ENCODE measurements around the gene LAMB4. TPM values are rescaled to one million over a fixed set of nuclear protein-coding genes. Genes with fewer than 3 reads are reported as not detected.

Gene LAMB4
- total and polyA plus RNA-seq, 2 donors: 0.42 to 0.52 TPM

DNA sequence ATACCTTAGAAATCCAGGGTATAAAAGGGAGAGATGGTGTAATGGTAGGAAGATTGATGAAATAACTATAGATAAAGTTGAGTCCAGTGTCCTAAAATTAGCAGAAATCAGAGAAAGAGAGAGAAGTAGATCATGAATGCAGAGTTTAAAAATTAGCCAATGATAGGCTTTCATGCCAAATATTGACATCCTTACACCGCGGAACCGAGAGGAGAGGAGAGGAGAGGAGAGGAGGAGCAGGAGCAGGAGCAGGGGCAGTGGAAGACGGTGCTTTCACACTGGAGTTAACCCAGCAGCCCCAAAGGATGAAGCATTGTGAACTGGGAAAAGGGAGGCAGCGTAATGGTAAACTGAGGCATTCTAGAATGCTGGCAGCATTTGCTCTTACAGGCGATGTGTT lies 34.2 kb upstream of the LAMB4 start:
- DNase-seq (ENCODE audit: low read depth in 6 of 9, low spot score in 9 of 9): no peak
- Histone ChIP-seq H3K27me3 (ENCODE audit: control insufficient read depth in 2 of 2, insufficient read depth in 1 of 2, low read length in 1 of 2) (no peaks in the 10 kb centered on the region), H3K9me3 (ENCODE audit: control insufficient read depth in 2 of 2, insufficient read depth in 1 of 2, low read length in 1 of 2) (no peaks in the 10 kb centered on the region), H3K4me1 (ENCODE audit: control insufficient read depth in 2 of 2, insufficient read depth in 2 of 2, low read length in 2 of 2) (no peaks in the 10 kb centered on the region), H3K27ac (ENCODE audit: low read depth in 1 of 2, low read length in 1 of 2) (no peak overlapping the region), H3K36me3 (ENCODE audit: control insufficient read depth in 2 of 2, insufficient read depth in 2 of 2, low read length in 1 of 2) (no peaks in the 10 kb centered on the region), H3K4me3 (ENCODE audit: low read length in 2 of 2) (no peak overlapping the region)
- 81% methylated on average over 6 of the region's 6 CpGs for WGBS

DNA sequence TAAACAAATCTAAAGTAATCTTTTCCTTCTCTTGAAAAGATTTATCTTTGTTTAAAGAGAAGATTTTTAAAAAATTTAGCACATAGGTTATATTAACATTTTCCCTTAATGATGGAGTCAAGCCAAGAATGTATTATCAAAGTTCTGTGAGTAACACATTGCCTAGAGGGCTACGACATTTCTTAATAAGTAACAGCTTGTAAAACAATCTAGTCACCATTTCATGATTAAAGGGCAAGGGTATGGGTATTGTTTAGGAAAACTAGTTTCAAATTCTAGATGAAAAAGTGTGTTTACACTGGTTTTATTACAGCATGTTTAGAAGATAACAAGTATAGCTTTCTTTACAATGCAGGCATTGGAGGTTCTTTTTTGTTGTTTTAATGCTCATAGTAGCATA lies 28.6 kb upstream of the LAMB4 start:
- DNase-seq (ENCODE audit: low read depth in 6 of 9, low spot score in 9 of 9): no peak
- 97% methylated on average over 1 of the region's 1 CpG for WGBS
- Histone ChIP-seq H3K4me1 (ENCODE audit: control insufficient read depth in 2 of 2, insufficient read depth in 2 of 2, low read length in 2 of 2) (no peaks in the 10 kb centered on the region), H3K4me3 (ENCODE audit: low read length in 2 of 2) (no peak overlapping the region), H3K9me3 (ENCODE audit: control insufficient read depth in 2 of 2, insufficient read depth in 1 of 2, low read length in 1 of 2) (no peaks in the 10 kb centered on the region), H3K36me3 (ENCODE audit: control insufficient read depth in 2 of 2, insufficient read depth in 2 of 2, low read length in 1 of 2) (no peaks in the 10 kb centered on the region), H3K27ac (ENCODE audit: low read depth in 1 of 2, low read length in 1 of 2) (no peak overlapping the region), H3K27me3 (ENCODE audit: control insufficient read depth in 2 of 2, insufficient read depth in 1 of 2, low read length in 1 of 2) (no peaks in the 10 kb centered on the region)

DNA sequence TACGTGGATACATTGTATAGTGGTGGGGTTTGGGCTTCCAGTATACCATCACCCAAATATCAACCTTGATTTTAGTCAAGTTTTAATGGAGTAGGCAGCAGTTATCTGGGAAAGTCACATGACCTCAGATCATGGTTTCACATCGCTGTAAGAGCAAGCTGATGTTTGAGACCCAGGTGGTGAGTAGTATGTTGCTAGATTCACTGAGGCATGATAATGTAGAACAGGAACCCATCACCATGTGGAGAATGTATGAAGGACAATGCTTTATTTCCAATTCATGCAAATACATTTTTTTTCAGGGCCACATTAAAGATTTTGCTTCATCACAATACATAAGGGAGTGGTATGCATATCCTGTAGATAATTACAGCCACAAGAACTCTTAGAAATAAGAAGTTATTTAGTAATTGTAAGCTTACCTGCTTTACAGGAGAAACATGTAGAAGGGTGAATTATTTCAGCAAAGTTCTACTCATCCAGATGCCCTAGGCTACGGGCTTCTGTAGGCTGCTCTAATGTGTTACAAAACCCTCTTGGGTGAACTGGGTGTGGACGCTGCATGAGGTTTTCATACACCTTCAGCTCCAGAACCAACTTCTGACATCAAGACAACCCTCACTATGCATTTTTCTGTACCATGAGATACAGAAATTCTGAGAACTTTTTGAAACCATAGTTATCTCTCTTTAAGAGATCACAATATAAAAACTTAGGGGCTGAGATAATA lies 27.6 kb upstream of the LAMB4 start:
- H3K4me3 ChIP-seq (ENCODE audit: low read length in 2 of 2): no peak overlapping the region
- no peak overlapping the region for H3K27ac ChIP-seq (ENCODE audit: low read depth in 1 of 2, low read length in 1 of 2)
- H3K9me3 ChIP-seq (ENCODE audit: control insufficient read depth in 2 of 2, insufficient read depth in 1 of 2, low read length in 1 of 2): no peaks in the 10 kb centered on the region
- no peak for DNase-seq (ENCODE audit: low read depth in 6 of 9, low spot score in 9 of 9)
- H3K36me3 ChIP-seq (ENCODE audit: control insufficient read depth in 2 of 2, insufficient read depth in 2 of 2, low read length in 1 of 2): no peaks in the 10 kb centered on the region
- 98% methylated on average over 4 of the region's 4 CpGs for WGBS
- H3K27me3 ChIP-seq (ENCODE audit: control insufficient read depth in 2 of 2, insufficient read depth in 1 of 2, low read length in 1 of 2): no peaks in the 10 kb centered on the region
- no peaks in the 10 kb centered on the region for H3K4me1 ChIP-seq (ENCODE audit: control insufficient read depth in 2 of 2, insufficient read depth in 2 of 2, low read length in 2 of 2)

DNA sequence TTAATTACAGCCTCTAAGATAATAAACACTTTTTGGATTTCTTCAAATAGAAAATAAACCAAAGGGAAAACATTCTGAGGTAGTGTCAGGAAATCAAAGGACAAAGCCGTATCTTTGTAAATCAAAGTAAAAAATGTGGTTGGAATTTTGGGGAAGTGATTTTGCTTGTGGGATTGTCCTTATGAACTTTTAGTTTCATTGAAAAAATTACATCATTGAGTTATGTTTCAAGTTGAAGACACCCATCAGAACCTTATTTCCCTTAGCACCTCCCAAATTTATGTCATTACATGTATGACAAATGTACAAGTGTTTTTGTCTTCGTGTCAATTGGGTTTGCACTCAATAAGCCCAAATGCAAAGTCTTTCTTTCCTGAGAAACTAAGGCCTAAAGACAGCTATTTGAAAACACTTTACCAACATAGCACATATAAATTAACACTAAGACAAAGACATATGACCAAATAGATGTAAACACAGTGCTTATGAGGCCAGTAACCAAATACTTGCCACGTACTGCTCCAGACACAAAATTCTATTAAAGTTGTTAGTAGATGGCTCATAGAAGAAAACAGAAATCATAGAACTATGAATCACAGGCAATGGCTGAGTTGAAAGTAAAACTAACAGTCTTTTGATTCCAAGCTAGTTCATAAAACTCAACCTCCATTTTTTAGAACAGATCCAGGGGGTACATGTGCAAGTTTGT lies 26.9 kb upstream of the LAMB4 start:
- Histone ChIP-seq H3K4me1 (ENCODE audit: control insufficient read depth in 2 of 2, insufficient read depth in 2 of 2, low read length in 2 of 2) (no peaks in the 10 kb centered on the region), H3K9me3 (ENCODE audit: control insufficient read depth in 2 of 2, insufficient read depth in 1 of 2, low read length in 1 of 2) (no peaks in the 10 kb centered on the region), H3K4me3 (ENCODE audit: low read length in 2 of 2) (no peak overlapping the region), H3K27ac (ENCODE audit: low read depth in 1 of 2, low read length in 1 of 2) (no peak overlapping the region), H3K36me3 (ENCODE audit: control insufficient read depth in 2 of 2, insufficient read depth in 2 of 2, low read length in 1 of 2) (no peaks in the 10 kb centered on the region), H3K27me3 (ENCODE audit: control insufficient read depth in 2 of 2, insufficient read depth in 1 of 2, low read length in 1 of 2) (no peaks in the 10 kb centered on the region)
- DNase-seq (ENCODE audit: low read depth in 6 of 9, low spot score in 9 of 9): no peak
- 75% methylated on average over 3 of the region's 3 CpGs for WGBS

DNA sequence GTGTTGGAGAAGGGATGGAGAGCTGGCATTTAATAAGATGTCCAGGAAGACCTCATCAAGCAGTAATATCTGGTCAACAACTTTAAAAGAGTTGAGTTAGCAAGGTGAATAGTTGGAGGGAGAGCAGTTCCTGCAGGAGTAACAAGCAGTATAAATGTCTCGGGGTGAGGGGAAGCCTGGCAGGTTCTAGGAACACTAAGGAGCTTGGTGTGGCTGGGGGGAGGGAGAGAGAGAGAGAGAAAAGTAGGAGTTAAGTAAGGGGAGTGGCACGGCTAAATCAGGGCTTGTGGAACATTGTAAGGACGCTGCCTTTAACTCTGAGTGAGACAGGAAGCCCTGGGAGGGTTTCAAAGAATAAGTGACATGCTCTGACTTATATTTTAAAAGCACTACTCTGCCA lies 22.0 kb upstream of the LAMB4 start:
- whole genome bisulfite sequencing: 79% methylated on average over 3 of the region's 3 CpGs
- H3K36me3 ChIP-seq (ENCODE audit: control insufficient read depth in 2 of 2, insufficient read depth in 2 of 2, low read length in 1 of 2): no peaks in the 10 kb centered on the region
- H3K4me1 ChIP-seq (ENCODE audit: control insufficient read depth in 2 of 2, insufficient read depth in 2 of 2, low read length in 2 of 2): no peaks in the 10 kb centered on the region
- H3K9me3 ChIP-seq (ENCODE audit: control insufficient read depth in 2 of 2, insufficient read depth in 1 of 2, low read length in 1 of 2): no peaks in the 10 kb centered on the region
- H3K4me3 ChIP-seq (ENCODE audit: low read length in 2 of 2): no peak overlapping the region
- no peak for DNase-seq (ENCODE audit: low read depth in 6 of 9, low spot score in 9 of 9)
- H3K27ac ChIP-seq (ENCODE audit: low read depth in 1 of 2, low read length in 1 of 2): no peak overlapping the region
- H3K27me3 ChIP-seq (ENCODE audit: control insufficient read depth in 2 of 2, insufficient read depth in 1 of 2, low read length in 1 of 2): no peaks in the 10 kb centered on the region

DNA sequence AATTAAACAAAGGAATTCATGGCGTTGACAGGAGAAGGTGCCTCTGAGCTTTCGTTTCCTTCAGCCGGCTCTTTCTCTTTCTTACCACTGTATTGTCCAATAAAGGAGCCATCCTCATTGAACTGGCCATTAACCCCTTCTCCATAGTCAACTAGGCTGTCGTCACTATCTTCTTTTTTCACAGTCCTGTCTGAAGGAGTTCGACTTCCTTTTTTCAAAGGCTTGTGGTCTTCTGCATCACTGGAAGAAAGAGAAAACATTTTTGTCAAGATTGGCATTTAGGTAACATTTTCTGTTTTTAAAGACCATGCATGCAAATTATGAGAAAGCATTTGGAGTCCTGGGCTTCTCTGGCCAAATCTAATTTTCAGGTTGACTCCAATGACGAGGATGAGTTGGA lies 19.7 kb upstream of the LAMB4 start:
- no peak for DNase-seq (ENCODE audit: low read depth in 6 of 9, low spot score in 9 of 9)
- 60% methylated on average over 6 of the region's 6 CpGs for WGBS
- Histone ChIP-seq H3K36me3 (ENCODE audit: control insufficient read depth in 2 of 2, insufficient read depth in 2 of 2, low read length in 1 of 2) (no peaks in the 10 kb centered on the region), H3K9me3 (ENCODE audit: control insufficient read depth in 2 of 2, insufficient read depth in 1 of 2, low read length in 1 of 2) (no peaks in the 10 kb centered on the region), H3K27ac (ENCODE audit: low read depth in 1 of 2, low read length in 1 of 2) (no peak overlapping the region), H3K4me3 (ENCODE audit: low read length in 2 of 2) (no peak overlapping the region), H3K4me1 (ENCODE audit: control insufficient read depth in 2 of 2, insufficient read depth in 2 of 2, low read length in 2 of 2) (peaks cover 0 to 7% of the 10 kb centered on the region in 2 donors), H3K27me3 (ENCODE audit: control insufficient read depth in 2 of 2, insufficient read depth in 1 of 2, low read length in 1 of 2) (no peaks in the 10 kb centered on the region)

DNA sequence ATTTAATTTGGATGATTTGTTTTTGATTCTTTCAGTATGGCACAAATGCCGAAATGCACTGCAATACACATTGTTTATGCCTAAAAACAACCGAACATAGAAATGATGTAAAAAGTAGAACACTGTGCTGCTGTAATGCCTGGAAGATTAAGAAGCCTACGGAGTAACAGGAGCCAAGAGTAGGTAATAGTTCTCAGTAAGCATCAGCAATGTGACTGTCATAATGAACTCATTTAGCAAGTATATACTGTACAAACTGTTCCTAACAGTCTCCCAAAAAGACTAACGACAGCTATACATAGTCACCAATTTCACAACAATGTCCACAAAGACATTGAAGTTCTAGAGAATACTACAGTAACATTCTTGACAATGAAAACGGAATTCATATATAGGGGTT lies 19.0 kb upstream of the LAMB4 start:
- Histone ChIP-seq H3K36me3 (ENCODE audit: control insufficient read depth in 2 of 2, insufficient read depth in 2 of 2, low read length in 1 of 2) (no peaks in the 10 kb centered on the region), H3K27ac (ENCODE audit: low read depth in 1 of 2, low read length in 1 of 2) (no peak overlapping the region), H3K27me3 (ENCODE audit: control insufficient read depth in 2 of 2, insufficient read depth in 1 of 2, low read length in 1 of 2) (no peaks in the 10 kb centered on the region), H3K9me3 (ENCODE audit: control insufficient read depth in 2 of 2, insufficient read depth in 1 of 2, low read length in 1 of 2) (no peaks in the 10 kb centered on the region), H3K4me1 (ENCODE audit: control insufficient read depth in 2 of 2, insufficient read depth in 2 of 2, low read length in 2 of 2) (peaks cover 0 to 7% of the 10 kb centered on the region in 2 donors), H3K4me3 (ENCODE audit: low read length in 2 of 2) (no peak overlapping the region)
- 97% methylated on average over 5 of the region's 5 CpGs for WGBS
- no peak for DNase-seq (ENCODE audit: low read depth in 6 of 9, low spot score in 9 of 9)

DNA sequence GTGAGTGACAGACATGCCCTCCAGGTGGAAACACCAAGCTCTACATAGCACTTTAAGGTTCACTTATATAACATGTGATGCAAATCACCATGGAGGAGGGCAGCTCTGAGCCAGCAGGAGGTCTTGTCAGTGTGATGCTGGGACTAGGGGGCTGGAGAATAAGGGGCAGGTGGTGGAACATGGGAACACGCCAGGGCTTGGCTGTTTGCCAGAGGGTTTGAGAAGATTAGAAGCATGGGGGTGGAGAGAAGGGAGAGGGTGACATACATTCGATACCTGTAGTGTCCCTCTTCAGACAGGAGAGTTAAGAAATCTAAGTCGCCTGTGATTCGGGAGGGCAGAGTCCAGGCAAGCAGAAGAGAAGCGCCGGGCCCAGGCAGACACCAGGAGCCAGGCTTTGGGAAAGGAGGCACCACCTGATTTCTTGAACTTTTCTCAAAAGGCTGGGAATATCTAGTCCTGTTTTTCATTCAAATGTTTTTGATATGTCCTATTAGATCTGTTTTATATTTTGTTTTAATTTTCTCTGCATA lies 16.9 kb upstream of the LAMB4 start:
- Histone ChIP-seq H3K27ac (ENCODE audit: low read depth in 1 of 2, low read length in 1 of 2) (no peak overlapping the region), H3K9me3 (ENCODE audit: control insufficient read depth in 2 of 2, insufficient read depth in 1 of 2, low read length in 1 of 2) (no peaks in the 10 kb centered on the region), H3K4me1 (ENCODE audit: control insufficient read depth in 2 of 2, insufficient read depth in 2 of 2, low read length in 2 of 2) (peaks cover 0 to 7% of the 10 kb centered on the region in 2 donors), H3K27me3 (ENCODE audit: control insufficient read depth in 2 of 2, insufficient read depth in 1 of 2, low read length in 1 of 2) (no peaks in the 10 kb centered on the region), H3K4me3 (ENCODE audit: low read length in 2 of 2) (no peak overlapping the region), H3K36me3 (ENCODE audit: control insufficient read depth in 2 of 2, insufficient read depth in 2 of 2, low read length in 1 of 2) (no peaks in the 10 kb centered on the region)
- no peak for DNase-seq (ENCODE audit: low read depth in 6 of 9, low spot score in 9 of 9)
- WGBS: 94% methylated on average over 6 of the region's 6 CpGs

DNA sequence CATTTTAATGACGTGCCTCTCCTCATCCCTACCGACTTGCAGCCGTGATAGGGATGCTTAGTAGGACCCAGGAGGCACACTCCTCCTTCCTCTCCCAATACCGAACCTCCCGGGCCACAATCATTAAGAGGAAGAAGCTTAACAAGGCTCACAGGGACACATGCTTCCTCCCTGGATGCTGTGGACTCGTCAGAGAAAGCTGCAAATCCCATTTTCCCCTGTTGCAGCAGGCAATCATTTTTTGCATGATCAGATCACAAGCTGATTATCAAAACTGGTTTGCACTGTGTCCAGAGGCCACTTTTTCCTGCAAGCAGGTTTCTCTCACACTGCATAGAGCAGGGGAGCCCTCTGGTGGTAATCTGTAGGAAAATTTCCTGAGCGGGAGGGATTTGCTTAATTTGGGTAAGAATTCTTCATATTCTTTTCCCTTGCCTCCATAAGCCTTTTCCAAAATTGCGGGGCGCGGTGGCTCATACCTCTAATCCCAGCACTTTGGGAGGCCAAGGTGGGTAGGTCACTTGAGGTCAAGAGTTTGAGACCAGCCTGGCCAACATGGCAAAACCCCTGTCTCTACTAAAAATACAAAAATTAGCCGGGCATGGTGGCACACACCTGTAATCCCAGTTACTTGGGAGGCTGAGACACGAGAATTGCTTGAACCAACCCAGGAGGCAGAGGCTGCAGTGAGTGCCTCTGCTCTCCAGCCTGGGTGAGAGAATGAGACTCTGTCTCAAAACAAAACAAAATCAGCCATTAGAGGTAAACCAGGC lies 16.1 kb upstream of the LAMB4 start:
- peak in 8 of 9 donors; percentile 26 to 77 (median 41) for DNase-seq (ENCODE audit: low read depth in 6 of 9, low spot score in 9 of 9)
- no peaks in the 10 kb centered on the region for H3K27me3 ChIP-seq (ENCODE audit: control insufficient read depth in 2 of 2, insufficient read depth in 1 of 2, low read length in 1 of 2)
- no peaks in the 10 kb centered on the region for H3K36me3 ChIP-seq (ENCODE audit: control insufficient read depth in 2 of 2, insufficient read depth in 2 of 2, low read length in 1 of 2)
- peaks cover 0 to 7% of the 10 kb centered on the region in 2 donors for H3K4me1 ChIP-seq (ENCODE audit: control insufficient read depth in 2 of 2, insufficient read depth in 2 of 2, low read length in 2 of 2)
- WGBS: 26% methylated on average over 12 of the region's 12 CpGs
- H3K9me3 ChIP-seq (ENCODE audit: control insufficient read depth in 2 of 2, insufficient read depth in 1 of 2, low read length in 1 of 2): no peaks in the 10 kb centered on the region
- no peak overlapping the region for H3K4me3 ChIP-seq (ENCODE audit: low read length in 2 of 2)
- H3K27ac ChIP-seq (ENCODE audit: low read depth in 1 of 2, low read length in 1 of 2): no peak overlapping the region
